SJCRH30 (cell line): ENCODE measurements around the gene RPS16. TPM values are rescaled to one million over a fixed set of nuclear protein-coding genes. Genes with fewer than 3 reads are reported as not detected.
"Not testable (repeated sequence)": the region's sequence is repeated elsewhere in the genome, so short reads cannot be mapped to it uniquely, and the experiment has no call there.

Experiments used
- DNase-seq, 2 experiments: peaks; one replicate each; pipeline ENCODE4 v3.0.0-alpha.2; 2015 to 2020
- H3K27ac ChIP-seq: fragments of 250-450 bp; sonication (Bioruptor Pico); 2 replicates; pipeline ENCODE4 v1.5.1; 2020; ENCODE audit warnings: mild to moderate bottlenecking, moderate library complexity
- H3K27me3 ChIP-seq: fragments of 250-450 bp; sonication (Bioruptor Pico); 2 replicates; pipeline ENCODE4 v1.5.1; 2020; ENCODE audit warnings: mild to moderate bottlenecking, moderate library complexity
- H3K36me3 ChIP-seq: fragments of 250-450 bp; sonication (Bioruptor Pico); 2 replicates; pipeline ENCODE4 v1.5.1; 2020; ENCODE audit warnings: mild to moderate bottlenecking, moderate library complexity
- H3K4me1 ChIP-seq: fragments of 250-450 bp; sonication (Bioruptor Pico); 2 replicates; pipeline ENCODE4 v1.5.1; 2020; ENCODE audit warnings: mild to moderate bottlenecking, moderate library complexity
- H3K4me3 ChIP-seq: fragments of 250-450 bp; sonication (Bioruptor Pico); 2 replicates; pipeline ENCODE4 v1.5.1; 2020; ENCODE audit warnings: mild to moderate bottlenecking, moderate library complexity
- H3K9me3 ChIP-seq: fragments of 250-450 bp; sonication (Bioruptor Pico); replicated peaks from 2 replicates; pipeline ENCODE4 v1.5.1; 2020; ENCODE audit warnings: mild to moderate bottlenecking, moderate library complexity
- total RNA-seq: library from RNA; depleted of rRNA; stranded (reverse); fragments of >200 nt; shearing (Covaris generic); gene quantifications from 2 replicates; pipeline ENCODE4 v1.2.3, GENCODE V29; 2014

RPS16 gene
- total RNA-seq, 1 experiment from 2014 or later, result 1,718 TPM

DNA sequence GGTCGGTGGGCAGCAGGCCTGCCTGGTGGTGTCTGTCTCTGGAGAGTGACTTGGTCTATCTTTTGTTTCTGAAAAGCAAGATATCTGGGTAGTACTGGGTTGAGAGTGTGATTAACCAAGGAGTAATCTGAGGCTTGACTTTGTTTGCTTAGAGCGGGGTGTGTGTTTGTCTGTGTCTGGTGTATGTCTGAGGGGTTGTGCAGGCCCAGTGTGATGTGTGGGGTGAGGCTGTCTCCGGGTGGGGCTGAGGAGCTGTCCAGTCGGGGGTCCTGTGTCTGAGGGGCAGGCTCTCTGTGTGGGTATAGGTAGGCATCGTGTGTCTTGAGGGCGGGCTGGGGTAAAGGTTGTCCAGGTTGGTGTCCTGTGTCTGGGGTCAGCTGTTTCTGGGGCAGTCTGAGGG lies 33.8 kb upstream of the RPS16 start:
- no peak overlapping the region for H3K4me3 ChIP-seq
- H3K4me1 ChIP-seq, result no peaks in the 10 kb centered on the region
- no peaks in the 10 kb centered on the region for H3K27me3 ChIP-seq
- no peaks in the 10 kb centered on the region for H3K9me3 ChIP-seq
- DNase-seq, result no peak
- H3K27ac ChIP-seq, result no peak overlapping the region
- peaks cover 76% of the 10 kb centered on the region for H3K36me3 ChIP-seq

DNA sequence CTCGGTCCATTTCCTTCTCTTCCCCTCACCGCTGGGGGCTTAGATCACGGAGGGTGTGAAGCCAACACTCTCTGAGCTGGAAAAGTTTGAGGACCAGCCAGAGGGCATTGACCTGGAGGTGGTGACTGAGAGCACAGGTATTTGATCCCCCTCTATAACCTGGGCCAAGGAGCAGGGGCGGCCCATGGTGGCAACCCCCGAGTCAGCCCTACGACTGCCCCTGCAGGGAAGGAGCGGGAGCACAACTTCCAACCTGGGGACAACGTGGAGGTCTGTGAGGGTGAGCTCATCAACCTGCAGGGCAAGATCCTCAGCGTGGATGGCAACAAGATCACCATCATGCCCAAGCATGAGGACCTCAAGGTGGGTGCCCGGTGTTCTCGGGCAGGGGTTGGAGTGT lies 33.3 kb upstream of the RPS16 start:
- no peak for DNase-seq
- Histone ChIP-seq H3K27ac (no peak overlapping the region), H3K27me3 (no peaks in the 10 kb centered on the region), H3K36me3 (peaks cover 78% of the 10 kb centered on the region), H3K4me3 (no peak overlapping the region), H3K9me3 (no peaks in the 10 kb centered on the region), H3K4me1 (no peaks in the 10 kb centered on the region)

DNA sequence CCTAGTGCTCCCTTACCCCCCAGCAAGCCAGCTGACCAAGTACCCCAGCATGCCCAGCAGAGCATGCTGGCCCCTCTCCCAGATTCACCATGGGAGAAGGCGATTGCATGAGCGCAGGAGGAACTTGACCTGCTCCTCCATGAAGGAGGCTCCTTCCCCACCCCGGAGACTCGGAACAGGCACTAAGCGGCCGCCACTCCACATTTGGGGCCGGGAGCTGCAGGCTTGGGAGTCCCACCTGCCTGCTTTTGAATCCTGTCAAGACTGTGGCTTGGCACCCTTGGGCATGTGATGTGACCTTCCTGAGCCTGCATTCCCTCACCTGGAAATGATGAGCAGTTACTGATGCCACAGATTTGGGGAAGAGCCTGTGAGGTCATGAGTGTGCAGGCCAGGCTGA lies 32.2 kb upstream of the RPS16 start:
- peaks cover 75% of the 10 kb centered on the region for H3K36me3 ChIP-seq
- H3K4me3 ChIP-seq, result no peak overlapping the region
- no peak for DNase-seq
- H3K4me1 ChIP-seq, result no peaks in the 10 kb centered on the region
- no peaks in the 10 kb centered on the region for H3K27me3 ChIP-seq
- H3K27ac ChIP-seq, result no peak overlapping the region
- H3K9me3 ChIP-seq, result no peaks in the 10 kb centered on the region

DNA sequence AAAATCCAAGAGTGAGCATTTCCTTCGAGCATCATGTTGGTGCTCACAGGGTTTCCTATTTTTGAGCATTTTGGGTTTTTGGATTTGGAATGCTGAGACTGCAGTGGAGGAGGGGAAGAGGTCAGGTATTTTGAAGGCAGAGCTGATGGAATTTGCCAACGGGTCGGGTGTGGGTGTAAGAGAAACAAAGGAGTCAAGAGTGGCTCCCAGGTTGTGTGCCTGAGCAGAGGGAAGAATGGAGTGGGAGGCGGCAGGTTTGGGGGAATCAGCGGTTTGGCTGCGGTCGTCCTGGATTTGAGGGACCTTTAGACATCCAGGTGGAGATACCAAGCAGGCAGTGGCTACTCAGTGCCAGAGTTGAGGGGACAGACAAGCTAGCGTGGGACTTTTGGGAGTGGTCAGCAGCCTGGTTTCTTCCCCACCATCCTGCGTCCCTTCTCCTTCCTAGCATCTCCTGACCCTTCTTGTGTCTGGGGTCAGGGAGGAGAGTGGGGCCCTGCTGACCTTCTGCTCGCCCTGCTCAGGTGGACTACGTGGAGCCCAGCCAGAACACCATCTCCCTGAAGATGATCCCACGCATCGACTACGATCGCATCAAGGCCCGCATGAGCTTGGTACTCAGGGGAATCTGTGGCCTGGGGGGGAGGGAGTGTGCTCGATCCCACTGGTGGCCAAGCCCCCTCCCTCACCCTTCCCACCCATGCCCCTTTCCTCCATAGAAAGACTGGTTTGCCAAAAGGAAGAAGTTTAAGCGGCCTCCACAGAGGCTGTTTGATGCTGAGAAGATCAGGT lies 30.4 kb upstream of the RPS16 start:
- Histone ChIP-seq H3K27ac (no peak overlapping the region), H3K27me3 (no peaks in the 10 kb centered on the region), H3K4me1 (no peaks in the 10 kb centered on the region), H3K4me3 (no peak overlapping the region), H3K9me3 (no peaks in the 10 kb centered on the region), H3K36me3 (peaks cover 68% of the 10 kb centered on the region)
- DNase-seq, result no peak

DNA sequence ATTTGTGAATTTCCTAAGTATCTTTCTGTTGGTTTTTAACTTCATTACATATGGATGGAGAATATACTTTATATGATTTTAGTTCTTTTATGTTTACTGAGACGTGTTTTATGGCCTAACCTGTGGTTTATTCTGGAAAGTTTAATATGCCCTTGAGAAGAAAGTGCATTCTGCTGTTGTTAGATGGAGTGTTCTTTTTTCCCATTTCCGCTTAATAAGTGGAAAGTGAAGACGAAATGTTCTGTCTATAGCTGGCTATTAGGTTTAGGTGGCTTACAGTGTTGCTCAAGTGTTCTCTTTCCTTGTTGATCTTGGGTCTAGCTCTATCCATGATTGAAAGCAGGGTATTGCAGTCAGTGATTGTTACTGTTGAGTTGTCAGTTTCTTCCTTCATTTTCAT lies 27.7 kb upstream of the RPS16 start:
- H3K27ac ChIP-seq, result no peak overlapping the region
- no peaks in the 10 kb centered on the region for H3K9me3 ChIP-seq
- no peak overlapping the region for H3K4me3 ChIP-seq
- peaks cover 66% of the 10 kb centered on the region for H3K36me3 ChIP-seq
- DNase-seq, result no peak
- no peaks in the 10 kb centered on the region for H3K27me3 ChIP-seq
- no peaks in the 10 kb centered on the region for H3K4me1 ChIP-seq

DNA sequence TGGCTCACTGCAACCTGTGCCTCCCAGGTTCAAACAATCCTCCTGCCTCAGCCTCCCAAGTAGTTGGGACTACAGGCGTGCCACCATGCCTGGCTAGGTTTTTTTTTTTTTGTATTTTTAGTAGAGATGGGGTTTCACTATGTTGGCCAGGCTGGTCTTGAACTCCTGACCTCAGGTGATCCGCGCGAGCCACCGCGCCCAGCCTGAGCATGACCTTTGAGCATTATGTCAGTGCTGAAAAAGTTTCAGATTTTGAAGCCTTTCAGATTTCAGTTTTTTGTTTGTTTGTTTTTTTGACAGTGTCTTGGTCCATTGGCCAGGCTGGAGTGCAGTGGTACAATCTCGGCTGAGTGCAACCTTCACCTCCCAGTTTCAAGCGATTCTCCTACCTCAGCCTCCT lies 15.5 kb upstream of the RPS16 start:
- H3K9me3 ChIP-seq, H3K4me3 ChIP-seq, H3K4me1 ChIP-seq, DNase-seq, H3K27me3 ChIP-seq, H3K27ac ChIP-seq: not testable (repeated sequence)
- peaks cover 21% of the 10 kb centered on the region for H3K36me3 ChIP-seq

DNA sequence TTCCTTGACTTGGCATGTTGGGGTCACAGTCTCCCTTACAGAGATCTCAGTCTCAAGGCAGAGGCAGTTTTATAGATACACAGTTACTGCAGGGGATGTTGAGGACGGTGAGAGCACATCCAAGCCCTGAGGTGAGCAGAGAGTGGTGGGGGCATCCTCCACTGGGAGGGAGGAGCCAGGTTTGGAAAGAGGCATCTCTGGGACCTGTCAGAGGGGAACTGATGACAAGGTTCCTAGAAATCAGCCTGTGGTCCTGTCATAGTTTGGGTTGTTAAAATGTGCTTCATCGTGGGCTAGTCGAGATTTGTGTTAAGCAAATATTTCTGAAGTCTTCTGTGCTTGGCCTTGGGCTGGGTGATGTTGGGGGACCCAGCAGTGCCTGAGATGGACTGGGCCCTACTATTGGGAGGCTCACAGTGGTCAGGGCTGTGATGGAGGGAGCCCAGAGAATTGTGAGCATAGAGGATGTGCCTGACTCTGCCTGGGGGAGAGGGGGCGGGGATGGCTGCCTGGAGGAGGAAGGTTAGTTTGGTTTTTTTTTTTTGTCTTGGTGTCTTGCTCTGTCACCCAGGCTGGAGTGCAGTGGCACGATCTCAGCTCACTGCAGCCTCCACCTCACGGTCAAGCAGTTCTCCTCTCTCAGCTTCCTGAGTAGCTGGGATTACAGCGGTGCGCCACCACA lies 13.5 kb upstream of the RPS16 start:
- Histone ChIP-seq H3K36me3 (peaks cover 19% of the 10 kb centered on the region), H3K4me1 (peaks cover 6% of the 10 kb centered on the region), H3K9me3 (no peaks in the 10 kb centered on the region), H3K4me3 (no peak overlapping the region), H3K27ac (no peak overlapping the region), H3K27me3 (no peaks in the 10 kb centered on the region)
- no peak for DNase-seq

DNA sequence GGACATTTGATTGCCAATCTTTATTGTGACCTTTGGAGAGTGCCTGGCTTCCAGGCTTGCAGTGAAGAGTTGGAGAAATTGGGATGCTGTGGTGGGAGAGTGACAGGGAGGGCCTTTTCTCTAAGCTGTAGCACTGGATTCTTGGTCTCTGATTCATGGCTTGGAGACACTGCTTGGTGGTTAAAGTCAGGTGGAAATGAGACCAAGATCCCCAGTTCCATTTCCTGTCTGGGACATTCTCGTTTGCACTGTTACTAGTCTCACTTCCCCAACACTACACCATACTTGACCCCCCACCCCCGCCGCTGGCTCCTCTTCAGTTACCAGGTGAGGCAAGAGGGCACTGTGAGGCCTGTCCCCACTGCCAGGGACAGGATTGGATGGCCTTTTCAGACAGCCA lies 12.5 kb upstream of the RPS16 start:
- Histone ChIP-seq H3K9me3 (no peaks in the 10 kb centered on the region), H3K36me3 (peaks cover 11% of the 10 kb centered on the region), H3K27me3 (no peaks in the 10 kb centered on the region), H3K27ac (no peak overlapping the region), H3K4me1 (peaks cover 6% of the 10 kb centered on the region), H3K4me3 (no peak overlapping the region)
- no peak for DNase-seq

DNA sequence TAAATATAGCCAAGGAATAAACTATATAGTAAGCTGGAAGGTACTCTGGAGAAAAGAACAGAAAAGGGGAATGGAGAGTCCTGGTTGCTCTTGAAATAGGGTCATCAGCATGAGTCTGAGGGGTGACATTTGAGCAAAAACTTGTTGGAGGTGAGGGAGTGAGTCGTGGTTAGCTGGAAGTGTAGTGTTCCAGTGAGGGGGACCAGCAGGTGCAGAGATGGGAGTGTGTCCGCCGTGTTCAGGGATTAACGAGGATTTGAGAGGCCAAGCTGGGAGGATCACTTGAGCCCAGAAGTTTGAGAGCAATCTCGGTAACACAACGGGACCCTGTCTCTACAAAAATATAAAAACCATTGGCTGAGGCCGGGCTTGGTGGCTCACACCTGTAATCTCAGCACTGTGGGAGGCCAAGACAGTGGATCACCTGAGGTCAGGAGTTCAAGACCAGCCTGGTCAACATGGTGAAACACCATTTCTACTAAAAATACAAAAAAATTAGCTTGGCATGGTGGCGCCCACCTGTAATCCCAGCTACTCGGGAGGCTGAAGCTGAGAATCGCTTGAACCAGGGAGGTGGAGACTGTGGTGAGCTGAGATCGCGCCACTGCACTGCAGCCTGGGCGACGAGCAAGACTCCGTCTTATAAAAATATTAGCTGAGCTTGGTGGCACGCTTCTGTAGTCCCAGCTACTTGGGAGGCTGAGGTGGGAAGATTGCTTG lies 10.8 kb upstream of the RPS16 start:
- Histone ChIP-seq H3K27me3 (no peaks in the 10 kb centered on the region), H3K4me3 (peak overlapping the region; percentile 81), H3K36me3 (peaks cover 5% of the 10 kb centered on the region), H3K9me3 (no peaks in the 10 kb centered on the region), H3K27ac (no peak overlapping the region), H3K4me1 (peaks cover 6% of the 10 kb centered on the region)
- peak in 1 of 2 experiments; percentile 64 for DNase-seq

DNA sequence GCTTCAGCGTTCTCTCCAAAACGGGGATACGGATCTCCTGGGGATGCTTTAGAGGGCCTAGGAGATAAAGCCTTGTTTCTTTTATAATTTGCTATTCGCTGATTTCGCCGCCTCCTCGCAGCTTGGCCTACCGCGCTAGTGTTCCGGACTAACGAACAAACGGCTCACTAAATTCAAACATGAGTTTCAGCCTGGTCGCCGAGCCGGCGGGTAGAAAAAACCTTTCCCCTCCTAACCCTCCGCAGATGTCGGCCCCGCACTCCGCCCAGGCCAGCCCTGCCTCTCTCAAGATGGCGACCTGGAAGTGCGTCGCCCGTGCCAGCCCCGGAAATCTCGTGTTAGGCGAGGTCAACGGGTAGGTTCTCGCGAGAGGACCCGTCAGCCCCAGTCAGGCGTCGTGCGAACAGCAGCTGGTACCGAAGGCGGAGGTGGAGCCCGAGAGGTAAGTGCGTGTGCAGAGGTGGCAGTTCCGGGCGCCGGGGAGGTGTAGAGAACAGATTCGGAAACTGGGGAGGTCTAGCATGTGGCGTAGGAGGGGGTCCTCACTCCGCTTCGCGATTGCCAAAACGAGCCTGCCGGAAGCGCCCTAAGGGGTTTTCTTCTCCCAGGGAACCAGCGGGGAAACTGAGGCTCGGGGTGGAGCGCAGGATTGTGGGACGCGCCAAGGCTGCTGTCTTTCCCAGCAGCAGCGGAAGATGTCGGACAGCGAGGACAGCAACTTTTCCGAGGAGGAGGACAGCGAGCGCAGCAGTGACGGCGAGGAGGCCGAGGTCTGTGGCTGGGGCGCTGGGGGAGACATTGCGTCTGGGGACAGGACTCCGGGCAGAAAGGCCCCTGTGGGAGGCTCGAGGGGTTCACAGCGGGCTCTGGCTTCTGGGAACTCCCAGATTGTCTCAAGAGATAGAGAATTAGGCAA lies 9.7 kb upstream of the RPS16 start, which contains the start of gene SUPT5H:
Gene SUPT5H, plus strand, starts transcription at position 387 of the 916 bp plus-strand sequence. Its CDS starts 309 bp downstream, at position 696.
- Histone ChIP-seq H3K9me3 (no peaks in the 10 kb centered on the region), H3K36me3 (no peaks in the 10 kb centered on the region; the same call in 1 of the 2 replicates), H3K4me1 (peaks cover 6% of the 10 kb centered on the region), H3K27me3 (no peaks in the 10 kb centered on the region), H3K27ac (peak within 1 kb of the TSS; percentile 65), H3K4me3 (peak within 1 kb of the TSS; percentile 81)
- peak; percentile 99 for DNase-seq

DNA sequence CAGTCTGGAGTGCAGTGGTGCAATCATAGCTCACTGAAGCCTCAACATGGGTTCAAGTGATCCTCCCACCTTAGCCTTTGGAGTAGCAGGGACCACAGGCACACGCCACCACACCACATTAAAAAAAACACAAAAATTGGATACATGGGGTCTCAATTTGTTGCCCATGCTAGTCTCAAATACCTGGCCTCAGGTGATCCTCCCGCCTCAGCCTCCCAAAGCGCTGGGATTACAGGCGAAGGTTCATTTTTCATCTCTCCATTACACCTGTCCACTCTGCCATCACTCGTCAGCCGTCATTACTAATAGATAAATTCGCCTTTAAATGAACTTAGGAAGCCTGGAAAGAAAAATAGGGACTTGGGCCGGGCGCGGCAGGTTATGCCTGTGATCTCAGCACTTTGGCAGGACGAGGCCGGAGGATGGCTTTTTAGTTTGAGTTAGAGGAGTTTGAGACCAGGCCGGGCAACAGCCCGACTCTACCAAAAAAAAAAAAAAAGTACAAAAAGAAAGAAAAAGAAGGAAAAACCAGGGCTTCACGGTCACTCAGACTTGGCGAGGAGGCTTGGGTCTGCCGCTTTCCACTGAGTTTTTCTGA lies 8.9 kb upstream of the RPS16 start:
- Histone ChIP-seq H3K4me3 (peak overlapping the region; percentile 81), H3K9me3 (no peaks in the 10 kb centered on the region), H3K27ac (peak overlapping the region; percentile 65), H3K27me3 (no peaks in the 10 kb centered on the region), H3K36me3 (no peaks in the 10 kb centered on the region; the same call in 1 of the 2 replicates), H3K4me1 (peaks cover 6% of the 10 kb centered on the region)
- DNase-seq, result no peak

DNA sequence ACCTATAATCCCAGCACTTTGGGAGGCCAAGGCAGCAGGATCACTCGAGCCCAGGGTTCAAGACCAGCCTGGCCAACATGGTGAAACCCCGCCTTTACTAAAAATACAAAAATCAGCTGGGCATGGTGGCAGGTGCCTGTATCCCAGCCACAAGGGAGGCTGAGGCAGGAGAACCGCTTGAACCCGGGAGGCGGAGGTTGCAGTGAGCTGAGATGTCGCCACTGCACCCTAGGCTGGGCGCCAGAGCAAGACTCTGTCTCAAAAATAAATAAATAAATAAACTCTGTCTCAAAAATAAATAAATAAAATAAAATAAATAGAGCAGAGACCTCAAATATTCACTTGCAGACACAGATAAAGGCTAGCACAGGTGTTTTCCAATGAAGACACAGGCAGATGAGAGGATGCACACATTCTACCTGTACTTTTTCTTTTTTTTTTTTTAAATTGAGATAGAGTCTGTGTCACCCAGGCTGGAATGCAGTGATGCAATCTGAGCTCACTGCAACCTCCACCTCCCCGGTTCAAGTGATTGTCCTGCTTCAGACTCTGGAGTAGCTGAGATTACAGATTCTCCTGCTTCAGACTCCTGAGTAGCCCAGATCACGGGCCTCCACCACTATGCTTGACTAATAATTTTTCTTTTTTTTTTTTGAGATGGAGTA lies 2.7 kb upstream of the RPS16 start:
- Histone ChIP-seq H3K9me3 (no peaks in the 10 kb centered on the region), H3K27ac (no peak overlapping the region), H3K36me3 (peaks cover 21% of the 10 kb centered on the region), H3K4me3 (no peak overlapping the region), H3K27me3 (no peaks in the 10 kb centered on the region), H3K4me1 (no peaks in the 10 kb centered on the region)
- no peak for DNase-seq

DNA sequence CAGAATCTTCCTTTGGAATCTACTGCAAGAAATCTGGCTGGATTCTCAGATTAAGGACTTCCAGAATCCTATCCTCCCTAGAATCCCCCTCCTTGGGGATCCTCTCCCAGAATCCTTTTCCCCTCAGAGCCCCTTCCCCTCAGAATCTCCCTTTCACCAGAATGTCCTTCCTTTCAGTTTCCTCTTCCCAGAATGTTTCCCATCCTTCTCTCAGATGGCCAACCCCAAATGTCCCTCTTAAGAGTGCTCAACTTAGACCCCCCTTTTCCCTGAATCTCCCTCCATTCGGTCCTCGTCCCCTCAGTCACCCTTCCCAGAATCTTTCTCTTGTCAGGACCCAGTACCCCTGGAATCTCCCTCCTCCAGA lies 584 bp upstream of the RPS16 start:
- Histone ChIP-seq H3K9me3 (no peaks in the 10 kb centered on the region), H3K27ac (peak overlapping the region; percentile 85; the same call in 1 of the 2 replicates), H3K4me1 (no peaks in the 10 kb centered on the region), H3K36me3 (peaks cover 39% of the 10 kb centered on the region), H3K27me3 (no peaks in the 10 kb centered on the region), H3K4me3 (peak overlapping the region; percentile 85)
- DNase-seq, result no peak
